ENCODE measurements around the gene RAPGEF4. TPM values are rescaled to one million over a fixed set of nuclear protein-coding genes. Genes with fewer than 3 reads are reported as not detected.

The RAPGEF4 gene
- total RNA-seq, 4 donors from 2014 or later: 1.4 to 5.5 (median 1.8) TPM

- no peak for ATAC-seq
- intact Hi-C loops (cut with DNase I; ENCODE audit: low total_unique reads): loop anchor here (2.0 to 5.0 kb wide), 2 partner anchors 47 to 241 kb away; no protein-coding TSS in a partner anchor
- Histone ChIP-seq H3K4me3 (no peak overlapping the region), H3K4me1 (peaks cover 0 to 7% of the 10 kb centered on the region in 2 donors), H3K36me3 (no peaks in the 10 kb centered on the region), H3K9me3 (no peaks in the 10 kb centered on the region), H3K27me3 (no peaks in the 10 kb centered on the region), H3K27ac (no peak overlapping the region)
- in situ Hi-C loops (cut with MboI; ENCODE audit: low sequenced_read_pairs in 4 of 4): loop anchor here in 3 of 4 donors (5.0 to 10.0 kb wide), 2 partner anchors 51 to 379 kb away; partner anchors contain the start of gene CDCA7 (in 1 of the 3)
- TF ChIP-seq POLR2A (IDR thresholded peaks at IDR 0.05): no peak
- TF ChIP-seq, protein P1, sequence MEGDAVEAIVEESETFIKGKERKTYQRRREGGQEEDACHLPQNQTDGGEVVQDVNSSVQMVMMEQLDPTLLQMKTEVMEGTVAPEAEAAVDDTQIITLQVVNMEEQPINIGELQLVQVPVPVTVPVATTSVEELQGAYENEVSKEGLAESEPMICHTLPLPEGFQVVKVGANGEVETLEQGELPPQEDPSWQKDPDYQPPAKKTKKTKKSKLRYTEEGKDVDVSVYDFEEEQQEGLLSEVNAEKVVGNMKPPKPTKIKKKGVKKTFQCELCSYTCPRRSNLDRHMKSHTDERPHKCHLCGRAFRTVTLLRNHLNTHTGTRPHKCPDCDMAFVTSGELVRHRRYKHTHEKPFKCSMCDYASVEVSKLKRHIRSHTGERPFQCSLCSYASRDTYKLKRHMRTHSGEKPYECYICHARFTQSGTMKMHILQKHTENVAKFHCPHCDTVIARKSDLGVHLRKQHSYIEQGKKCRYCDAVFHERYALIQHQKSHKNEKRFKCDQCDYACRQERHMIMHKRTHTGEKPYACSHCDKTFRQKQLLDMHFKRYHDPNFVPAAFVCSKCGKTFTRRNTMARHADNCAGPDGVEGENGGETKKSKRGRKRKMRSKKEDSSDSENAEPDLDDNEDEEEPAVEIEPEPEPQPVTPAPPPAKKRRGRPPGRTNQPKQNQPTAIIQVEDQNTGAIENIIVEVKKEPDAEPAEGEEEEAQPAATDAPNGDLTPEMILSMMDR (IDR thresholded peaks at IDR 0.05 in 4 of 5, conservative IDR thresholded peaks at IDR 0.05 in 1 of 5): no peak
- no peak for DNase-seq
Observed at GRCh38 chr2:172976116-172976515, 240.5 kb downstream of the RAPGEF4 start.

GRCh38 chr2:172976816-172977215, 241.2 kb downstream of the RAPGEF4 start:
- H3K27ac ChIP-seq: no peak overlapping the region
- peaks cover 0 to 7% of the 10 kb centered on the region in 2 donors for H3K4me1 ChIP-seq
- H3K4me3 ChIP-seq: no peak overlapping the region
- no peak for TF ChIP-seq POLR2A (IDR thresholded peaks at IDR 0.05)
- TF ChIP-seq, protein P1 (IDR thresholded peaks at IDR 0.05 in 4 of 5, conservative IDR thresholded peaks at IDR 0.05 in 1 of 5): no peak
- in situ Hi-C loops (cut with MboI; ENCODE audit: low sequenced_read_pairs in 4 of 4): loop anchor here in 3 of 4 donors (5.0 to 10.0 kb wide), 2 partner anchors 50 to 378 kb away; partner anchors contain the start of gene CDCA7 (in 1 of the 3)
- intact Hi-C loops (cut with DNase I; ENCODE audit: low total_unique reads): loop anchor here (1.0 to 5.0 kb wide), 3 partner anchors 46 to 420 kb away; no protein-coding TSS in a partner anchor
- ATAC-seq (no peak), DNase-seq (no peak)
- no peaks in the 10 kb centered on the region for H3K9me3 ChIP-seq
- H3K36me3 ChIP-seq: no peaks in the 10 kb centered on the region
- H3K27me3 ChIP-seq: no peaks in the 10 kb centered on the region

GRCh38 chr2:172977270-172978062, 241.8 kb downstream of the RAPGEF4 start:
- intact Hi-C loops (cut with DNase I; ENCODE audit: low total_unique reads): loop anchor here (1.0 to 5.0 kb wide), 3 partner anchors 45 to 420 kb away; no protein-coding TSS in a partner anchor

DNA sequence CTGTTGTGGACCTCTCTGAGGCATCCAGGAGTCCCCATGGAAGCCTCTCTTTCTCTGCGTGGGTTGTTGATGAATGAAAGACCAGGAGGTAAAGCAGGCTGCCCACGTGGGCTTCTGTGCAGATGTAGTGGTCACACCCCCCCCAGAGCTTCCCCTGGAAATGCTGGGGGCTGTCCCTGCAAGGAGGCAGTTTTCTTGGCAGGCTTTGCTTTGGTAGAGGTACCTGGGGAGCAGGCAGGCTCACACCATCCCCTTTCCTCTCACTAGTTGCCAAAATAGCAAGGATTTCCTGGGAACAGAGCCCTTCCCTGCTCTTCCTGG, 242.4 kb downstream of the RAPGEF4 start:
- no peak overlapping the region for H3K27ac ChIP-seq
- no peaks in the 10 kb centered on the region for H3K27me3 ChIP-seq
- DNase-seq (no peak), ATAC-seq (no peak)
- H3K4me1 ChIP-seq: peaks cover 0 to 7% of the 10 kb centered on the region in 2 donors
- in situ Hi-C loops (cut with MboI; ENCODE audit: low sequenced_read_pairs in 4 of 4) (loop anchor here in 3 of 4 donors (5.0 to 10.0 kb wide), 2 partner anchors 49 to 377 kb away; partner anchors contain the start of gene CDCA7 (in 1 of the 3)), intact Hi-C loops (cut with DNase I; ENCODE audit: low total_unique reads) (loop anchor here (5.0 kb wide), 1 partner anchor 239 kb away; no protein-coding TSS in a partner anchor)
- no peaks in the 10 kb centered on the region for H3K36me3 ChIP-seq
- no peaks in the 10 kb centered on the region for H3K9me3 ChIP-seq
- H3K4me3 ChIP-seq: no peak overlapping the region
- TF ChIP-seq, protein P1 (IDR thresholded peaks at IDR 0.05 in 4 of 5, conservative IDR thresholded peaks at IDR 0.05 in 1 of 5): no peak
- TF ChIP-seq POLR2A (IDR thresholded peaks at IDR 0.05): no peak

More at GRCh38 chr2:172977270-172978062, 241.8 kb downstream of the RAPGEF4 start:
- no peaks in the 10 kb centered on the region for H3K36me3 ChIP-seq
- no peaks in the 10 kb centered on the region for H3K9me3 ChIP-seq
- ATAC-seq (peak; percentile 81 to 84), DNase-seq (peak in 1 of 2 donors; percentile 36)
- TF ChIP-seq POLR2A (IDR thresholded peaks at IDR 0.05): no peak
- TF ChIP-seq, protein P1 (IDR thresholded peaks at IDR 0.05 in 4 of 5, conservative IDR thresholded peaks at IDR 0.05 in 1 of 5): peak; percentile 26 to 62 (median 55)
- no peak overlapping the region for H3K4me3 ChIP-seq
- in situ Hi-C loops (cut with MboI; ENCODE audit: low sequenced_read_pairs in 4 of 4): loop anchor here in 3 of 4 donors (5.0 to 10.0 kb wide), 2 partner anchors 50 to 377 kb away; partner anchors contain the start of gene CDCA7 (in 1 of the 3)
- H3K27ac ChIP-seq: no peak overlapping the region
- H3K4me1 ChIP-seq: peaks cover 0 to 7% of the 10 kb centered on the region in 2 donors
- no peaks in the 10 kb centered on the region for H3K27me3 ChIP-seq
